Activated T-cell treated with anti-CD3 and anti-CD28 coated beads for 48 hours (primary cell): ENCODE measurements around the gene PDPR.
"Not testable (repeated sequence)": the region's sequence is repeated elsewhere in the genome, so short reads cannot be mapped to it uniquely, and the experiment has no call there.

Source experiments
- DNase-seq: peaks from one replicate; pipeline ENCODE4 v3.0.0-alpha.2; 2020; ENCODE audit warnings: low read depth

Gene PDPR

GRCh38 chr16:70113982-70114826 lies at the start of gene PDPR:
TSS of gene PDPR (plus strand) at chr16:70114332. CDS start at chr16:70120493, 6,161 bp downstream.
- peak; percentile 95 for DNase-seq

- DNase-seq: peak; percentile 44
Measured at GRCh38 chr16:70064841-70065370, 49.2 kb upstream of the PDPR start.

- DNase-seq: peak; percentile 5
Measured at GRCh38 chr16:70065376-70065745, 48.8 kb upstream of the PDPR start.

- DNase-seq: peak; percentile 89
Measured at GRCh38 chr16:70065746-70066658, 48.1 kb upstream of the PDPR start.

- not testable (repeated sequence) for DNase-seq
Measured at GRCh38 chr16:70066751-70067150, 47.4 kb upstream of the PDPR start.

- DNase-seq: not testable (repeated sequence)
Measured at GRCh38 chr16:70079081-70079480, 35.1 kb upstream of the PDPR start.

GRCh38 chr16:70081219-70081618 lies 32.9 kb upstream of the PDPR start:
- DNase-seq: not testable (repeated sequence)

- DNase-seq: not testable (repeated sequence)
Measured at GRCh38 chr16:70083931-70084330, 30.2 kb upstream of the PDPR start.

GRCh38 chr16:70088160-70088559 lies 26.0 kb upstream of the PDPR start:
- not testable (repeated sequence) for DNase-seq

- not testable (repeated sequence) for DNase-seq
Measured at GRCh38 chr16:70088877-70089276, 25.3 kb upstream of the PDPR start.

GRCh38 chr16:70089289-70089688 lies 24.8 kb upstream of the PDPR start:
- DNase-seq: not testable (repeated sequence)

GRCh38 chr16:70091104-70091503 lies 23.0 kb upstream of the PDPR start:
- DNase-seq: not testable (repeated sequence)

GRCh38 chr16:70094096-70094495 lies 20.0 kb upstream of the PDPR start:
- not testable (repeated sequence) for DNase-seq

GRCh38 chr16:70109583-70110279 lies 4.4 kb upstream of the PDPR start:
- not testable (repeated sequence) for DNase-seq

GRCh38 chr16:70112162-70112561 lies 2.0 kb upstream of the PDPR start:
- DNase-seq: not testable (repeated sequence)

- DNase-seq: not testable (repeated sequence)
Measured at GRCh38 chr16:70113599-70113981, 542 bp upstream of the PDPR start.

GRCh38 chr16:70118354-70118753 lies 4.2 kb downstream of the PDPR start:
- DNase-seq: not testable (repeated sequence)

- not testable (repeated sequence) for DNase-seq
Measured at GRCh38 chr16:70118776-70119175, 4.6 kb downstream of the PDPR start.

GRCh38 chr16:70120398-70120797 lies 6.3 kb downstream of the PDPR start:
- not testable (repeated sequence) for DNase-seq

GRCh38 chr16:70123822-70124221 lies 9.7 kb downstream of the PDPR start:
- DNase-seq: not testable (repeated sequence)

- not testable (repeated sequence) for DNase-seq
Measured at GRCh38 chr16:70126226-70126625, 12.1 kb downstream of the PDPR start.

GRCh38 chr16:70127706-70128105 lies 13.6 kb downstream of the PDPR start:
- not testable (repeated sequence) for DNase-seq
